AG09319 (cell line): ENCODE data around the gene SLC31A1.
"Not testable (repeated sequence)": the region's sequence is repeated elsewhere in the genome, so short reads cannot be mapped to it uniquely, and the experiment has no call there.

Experiments
- DNase-seq: peaks from one replicate; pipeline ENCODE4 v3.0.0-alpha.2; 2010; ENCODE audit warnings: low read depth; ENCODE audit errors: extremely low read depth
- TF ChIP-seq, protein P1 (sequence below): IDR thresholded peaks from 2 replicates; pipeline ENCODE4 v1.5.1; 2011; ENCODE audit warnings: low read depth, mild to moderate bottlenecking, inconsistent platforms, low read length, moderate library complexity

SLC31A1 gene

DNA sequence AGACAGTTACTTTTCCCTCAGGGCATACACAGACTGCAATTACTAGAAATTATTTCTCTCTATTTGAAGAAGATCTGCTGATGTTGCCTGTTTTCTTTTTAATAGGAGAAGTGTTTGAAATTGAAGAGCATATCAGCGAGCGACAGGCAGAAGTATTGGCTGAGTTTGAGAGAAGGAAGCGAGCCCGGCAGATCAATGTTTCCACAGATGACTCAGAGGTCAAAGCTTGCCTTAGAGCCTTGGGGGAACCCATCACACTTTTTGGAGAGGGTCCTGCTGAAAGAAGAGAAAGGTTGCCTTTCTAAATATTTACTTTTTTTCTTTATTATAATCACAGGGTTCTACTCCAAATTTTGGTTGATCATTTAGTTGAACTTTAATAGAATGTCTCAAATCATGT, 57.5 kb downstream of the SLC31A1 start:
- no peak for DNase-seq
- TF ChIP-seq, protein P1, sequence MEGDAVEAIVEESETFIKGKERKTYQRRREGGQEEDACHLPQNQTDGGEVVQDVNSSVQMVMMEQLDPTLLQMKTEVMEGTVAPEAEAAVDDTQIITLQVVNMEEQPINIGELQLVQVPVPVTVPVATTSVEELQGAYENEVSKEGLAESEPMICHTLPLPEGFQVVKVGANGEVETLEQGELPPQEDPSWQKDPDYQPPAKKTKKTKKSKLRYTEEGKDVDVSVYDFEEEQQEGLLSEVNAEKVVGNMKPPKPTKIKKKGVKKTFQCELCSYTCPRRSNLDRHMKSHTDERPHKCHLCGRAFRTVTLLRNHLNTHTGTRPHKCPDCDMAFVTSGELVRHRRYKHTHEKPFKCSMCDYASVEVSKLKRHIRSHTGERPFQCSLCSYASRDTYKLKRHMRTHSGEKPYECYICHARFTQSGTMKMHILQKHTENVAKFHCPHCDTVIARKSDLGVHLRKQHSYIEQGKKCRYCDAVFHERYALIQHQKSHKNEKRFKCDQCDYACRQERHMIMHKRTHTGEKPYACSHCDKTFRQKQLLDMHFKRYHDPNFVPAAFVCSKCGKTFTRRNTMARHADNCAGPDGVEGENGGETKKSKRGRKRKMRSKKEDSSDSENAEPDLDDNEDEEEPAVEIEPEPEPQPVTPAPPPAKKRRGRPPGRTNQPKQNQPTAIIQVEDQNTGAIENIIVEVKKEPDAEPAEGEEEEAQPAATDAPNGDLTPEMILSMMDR: no peak

DNA sequence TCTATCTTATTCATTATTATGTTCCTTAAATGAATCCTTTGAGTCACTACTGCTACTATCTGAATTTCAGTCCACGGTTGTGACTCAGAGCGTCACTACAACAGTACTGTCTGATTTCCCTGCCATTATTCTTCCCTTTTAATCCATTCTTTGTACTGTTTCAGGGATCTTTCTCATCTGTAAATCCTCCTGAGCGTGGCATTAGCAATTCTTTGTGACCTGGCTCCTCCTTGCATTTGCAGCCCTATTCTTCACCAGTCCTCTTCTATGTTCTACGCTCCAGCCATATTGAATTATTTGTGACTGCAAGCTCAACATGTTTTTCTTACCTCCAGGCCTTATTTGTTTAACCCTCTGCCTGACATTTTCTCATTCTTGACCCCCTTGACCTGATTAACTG, 60.0 kb downstream of the SLC31A1 start:
- TF ChIP-seq, protein P1: no peak
- no peak for DNase-seq

DNA sequence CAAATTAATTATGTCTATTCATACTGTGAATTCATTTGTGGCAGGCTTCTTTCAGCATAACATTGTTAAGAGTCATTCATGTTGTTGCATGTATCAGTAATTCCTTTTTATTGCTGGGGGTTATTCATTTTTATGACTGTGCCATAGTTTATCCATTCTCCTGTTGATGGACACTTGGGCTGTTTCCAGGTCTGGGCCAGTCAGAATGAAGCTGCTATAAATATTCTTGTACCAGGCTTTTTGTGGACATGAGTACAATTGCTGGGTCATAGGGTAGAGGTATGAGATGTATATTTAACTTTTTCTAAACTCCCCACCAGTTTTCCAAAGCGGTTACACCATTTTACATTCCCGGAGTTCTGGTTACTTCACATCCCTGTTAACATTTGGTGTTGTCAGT, 67.7 kb downstream of the SLC31A1 start:
- no peak for DNase-seq
- TF ChIP-seq, protein P1: no peak

DNA sequence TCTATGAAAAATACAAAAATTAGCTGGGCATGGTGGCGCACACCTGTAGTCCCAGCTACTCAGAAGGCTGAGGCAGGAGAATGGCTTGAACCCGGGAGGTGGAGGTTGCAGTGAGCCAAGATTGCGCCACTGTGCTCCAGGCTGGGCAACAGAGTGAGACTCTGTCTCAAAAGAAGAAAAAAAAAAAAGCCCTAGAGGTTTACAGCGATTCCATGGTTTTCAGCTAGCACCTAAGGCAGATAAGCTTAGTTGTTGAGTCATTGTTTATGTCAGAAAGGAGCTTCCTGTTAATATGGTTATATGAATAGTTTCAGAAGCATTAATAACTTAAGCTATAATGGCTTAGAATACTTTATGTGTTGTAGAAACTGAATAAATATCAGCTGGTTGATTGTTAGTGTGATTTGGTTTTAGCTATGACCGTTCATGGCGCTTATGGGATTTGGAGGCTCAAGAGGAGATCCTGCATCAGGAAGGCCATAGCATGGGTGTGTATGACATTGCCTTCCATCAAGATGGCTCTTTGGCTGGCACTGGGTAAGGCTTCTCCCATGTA, 68.8 kb downstream of the SLC31A1 start:
- TF ChIP-seq, protein P1: no peak
- DNase-seq: no peak

DNA sequence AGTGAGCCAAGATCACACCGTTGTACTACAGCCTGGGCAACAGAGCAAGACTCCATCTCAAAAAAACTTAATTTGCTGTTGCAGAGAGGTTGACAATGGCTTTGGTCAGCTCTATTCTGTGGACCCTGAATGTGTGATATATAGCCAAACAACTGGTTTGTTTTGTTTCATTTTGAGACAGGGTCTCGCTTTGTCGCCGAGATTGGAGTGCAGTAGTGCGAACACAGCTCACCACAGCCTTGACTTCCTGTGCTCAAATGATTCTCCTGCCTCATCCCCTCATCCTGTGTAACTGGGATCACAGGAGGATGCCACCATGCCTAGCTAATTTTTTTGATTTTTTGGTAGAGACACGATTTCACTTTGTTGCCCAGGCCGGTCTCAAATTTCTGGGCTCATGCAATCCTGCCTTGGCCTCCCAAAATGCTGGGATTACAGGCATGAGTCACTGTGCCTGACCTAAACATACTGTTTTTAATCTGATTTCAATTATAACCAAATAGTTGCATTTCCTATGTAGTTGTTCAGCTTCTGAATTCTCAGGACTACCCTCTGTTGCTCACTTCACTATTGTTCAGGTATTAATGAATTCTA, 72.0 kb downstream of the SLC31A1 start:
- TF ChIP-seq, protein P1: no peak
- peak; percentile 67 for DNase-seq

DNA sequence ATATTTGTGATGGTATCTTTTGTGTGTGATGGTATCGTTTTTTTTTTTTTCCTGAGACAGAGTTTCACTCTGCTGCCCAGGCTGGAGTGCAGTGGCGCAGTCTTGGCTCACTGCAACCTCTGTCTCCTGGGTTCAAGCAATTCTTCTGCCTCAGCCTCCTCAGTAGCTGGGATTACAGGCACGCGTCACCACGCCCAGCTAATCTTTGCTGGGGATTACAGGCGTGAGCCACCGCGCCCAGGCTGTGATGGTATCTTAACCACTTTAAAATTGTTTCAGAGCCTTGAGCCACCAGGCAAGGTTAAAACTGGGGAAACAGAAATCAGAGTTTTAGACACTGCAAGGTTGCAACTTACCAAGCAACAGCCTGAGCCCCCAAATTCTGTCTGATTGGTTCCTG, 74.9 kb downstream of the SLC31A1 start:
- DNase-seq: not testable (repeated sequence)

DNA sequence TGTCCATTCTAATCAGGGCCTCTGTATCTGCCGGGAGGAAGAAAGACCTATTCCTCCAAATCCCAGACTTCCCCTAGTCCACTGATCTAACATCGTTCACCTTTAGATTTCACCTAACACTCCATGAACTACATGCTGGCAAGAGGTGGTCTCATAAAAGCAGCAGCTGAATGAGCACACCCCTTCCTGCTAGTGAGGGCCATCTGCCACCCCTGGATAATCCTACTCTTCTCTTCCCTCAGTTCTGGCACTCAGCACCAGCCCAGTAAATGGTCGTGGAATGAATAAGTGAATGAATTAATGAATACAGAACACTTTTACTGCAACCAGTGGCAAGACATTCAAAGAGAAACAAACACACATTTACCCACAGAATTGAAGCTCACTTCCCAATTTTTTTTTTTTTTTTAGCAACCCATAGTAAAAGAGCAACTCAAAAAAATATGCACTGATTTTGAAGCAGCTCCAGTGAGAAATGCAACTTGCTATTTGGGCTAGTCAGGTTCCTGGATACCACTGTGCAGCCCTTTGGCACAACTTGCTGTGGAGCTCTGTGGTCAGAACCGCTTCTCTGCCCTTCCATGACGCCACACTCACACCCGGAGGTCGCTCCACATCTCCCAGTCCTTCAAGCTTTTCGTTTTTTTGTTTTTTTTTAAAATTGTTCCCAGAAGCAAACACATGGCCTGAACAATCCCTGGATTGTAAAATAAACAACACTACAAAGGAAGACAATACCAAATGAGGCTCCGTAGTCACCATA, 75.6 kb downstream of the SLC31A1 start:
- no peak for DNase-seq
- TF ChIP-seq, protein P1: no peak
